ENCODE data around the gene RAVER1. TPM values are rescaled to one million over a fixed set of nuclear protein-coding genes. Genes with fewer than 3 reads are reported as not detected.

Gene RAVER1
- total and polyA plus RNA-seq, 9 of the 15 experiments (the other 6 are each of a cell fraction or from before 2014, with no cell fraction given): 0.06 to 113 (median 7.0) TPM

DNA sequence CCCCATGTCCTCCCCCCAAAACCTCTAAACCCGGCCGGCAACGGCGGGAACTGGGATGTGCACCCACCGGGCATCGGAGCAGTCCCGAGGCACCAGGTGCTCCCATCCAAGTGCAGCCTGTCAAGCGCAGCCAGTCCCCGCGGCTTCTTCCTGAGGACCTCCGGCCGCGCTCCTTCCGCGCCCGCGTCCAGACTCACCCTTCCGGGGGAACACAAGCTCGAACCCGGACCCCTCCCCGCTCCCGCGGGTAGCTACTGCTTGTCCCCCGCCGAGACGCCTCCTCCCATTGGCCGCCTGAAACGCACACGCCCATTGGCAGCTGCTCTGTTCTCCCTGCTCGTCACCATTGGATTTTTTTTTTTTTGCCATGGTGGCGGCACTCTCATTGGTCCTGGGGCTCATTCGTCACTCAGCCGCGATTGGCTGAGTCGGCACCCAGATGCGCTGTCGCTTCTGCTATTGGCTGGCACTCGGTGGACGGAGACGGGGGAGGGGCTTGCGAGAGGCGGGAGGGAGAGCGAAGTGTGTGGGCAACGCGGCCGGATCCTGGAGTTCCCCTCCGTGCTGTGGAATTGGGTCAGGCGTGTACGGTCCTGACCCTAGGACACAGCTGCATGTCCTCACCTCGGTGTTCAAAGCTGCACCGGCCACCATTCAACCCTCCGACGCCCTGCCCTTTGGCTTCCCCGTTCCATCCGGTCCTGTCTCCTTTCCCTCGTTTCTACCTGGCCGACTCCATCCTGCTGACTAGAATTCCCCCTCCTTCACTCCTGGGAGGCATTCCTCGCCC lies 47.2 kb upstream of the RAVER1 start, which contains the start of gene TYK2 (continued):
- TF ChIP-seq HMBOX1 (IDR thresholded peaks at IDR 0.05): no peak
- no peak for TF ChIP-seq ZNF766 (CRISPR knock-in tag; conservative IDR thresholded peaks at IDR 0.05)
- TF ChIP-seq, protein P1, sequence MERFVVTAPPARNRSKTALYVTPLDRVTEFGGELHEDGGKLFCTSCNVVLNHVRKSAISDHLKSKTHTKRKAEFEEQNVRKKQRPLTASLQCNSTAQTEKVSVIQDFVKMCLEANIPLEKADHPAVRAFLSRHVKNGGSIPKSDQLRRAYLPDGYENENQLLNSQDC (CRISPR knock-in tag; IDR thresholded peaks at IDR 0.05): 0 out of 2 replicates have a peak, but pooled peaks have one; percentile 37
- TF ChIP-seq ZC3H11A (IDR thresholded peaks at IDR 0.05; ENCODE audit: low read depth, low read length): no peak
- TF ChIP-seq ZNF512 (tag; IDR thresholded peaks at IDR 0.05): no peak
- no peak for TF ChIP-seq CBX5 (IDR thresholded peaks at IDR 0.05; ENCODE audit: borderline replicate concordance, low read depth)
- TF ChIP-seq, protein P2, sequence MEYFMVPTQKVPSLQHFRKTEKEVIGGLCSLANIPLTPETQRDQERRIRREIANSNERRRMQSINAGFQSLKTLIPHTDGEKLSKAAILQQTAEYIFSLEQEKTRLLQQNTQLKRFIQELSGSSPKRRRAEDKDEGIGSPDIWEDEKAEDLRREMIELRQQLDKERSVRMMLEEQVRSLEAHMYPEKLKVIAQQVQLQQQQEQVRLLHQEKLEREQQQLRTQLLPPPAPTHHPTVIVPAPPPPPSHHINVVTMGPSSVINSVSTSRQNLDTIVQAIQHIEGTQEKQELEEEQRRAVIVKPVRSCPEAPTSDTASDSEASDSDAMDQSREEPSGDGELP (CRISPR knock-in tag; IDR thresholded peaks at IDR 0.05; ENCODE audit: borderline replicate concordance): peak; percentile 83
- TF ChIP-seq SRSF1 (IDR thresholded peaks at IDR 0.05; ENCODE audit: low read depth, low read length): no peak
- no peak for TF ChIP-seq ZSCAN32 (CRISPR knock-in tag; IDR thresholded peaks at IDR 0.05)
- peak; percentile 94 for TF ChIP-seq POLR2G (IDR thresholded peaks at IDR 0.05; ENCODE audit: low read depth, low read length)
- peak; percentile 94 for TF ChIP-seq CREM (IDR thresholded peaks at IDR 0.05; ENCODE audit: low read depth)
- TF ChIP-seq RAD51 (IDR thresholded peaks at IDR 0.05; ENCODE audit: borderline replicate concordance, low read depth): no peak
- TF ChIP-seq PBX2 (CRISPR knock-in tag; IDR thresholded peaks at IDR 0.05; ENCODE audit: low read depth): no peak
- TF ChIP-seq PBX2 (tag; conservative IDR thresholded peaks at IDR 0.05; ENCODE audit: low read depth): no peak
- no peak for TF ChIP-seq MECOM (CRISPR knock-in tag; IDR thresholded peaks at IDR 0.05)
- TF ChIP-seq, protein P3, sequence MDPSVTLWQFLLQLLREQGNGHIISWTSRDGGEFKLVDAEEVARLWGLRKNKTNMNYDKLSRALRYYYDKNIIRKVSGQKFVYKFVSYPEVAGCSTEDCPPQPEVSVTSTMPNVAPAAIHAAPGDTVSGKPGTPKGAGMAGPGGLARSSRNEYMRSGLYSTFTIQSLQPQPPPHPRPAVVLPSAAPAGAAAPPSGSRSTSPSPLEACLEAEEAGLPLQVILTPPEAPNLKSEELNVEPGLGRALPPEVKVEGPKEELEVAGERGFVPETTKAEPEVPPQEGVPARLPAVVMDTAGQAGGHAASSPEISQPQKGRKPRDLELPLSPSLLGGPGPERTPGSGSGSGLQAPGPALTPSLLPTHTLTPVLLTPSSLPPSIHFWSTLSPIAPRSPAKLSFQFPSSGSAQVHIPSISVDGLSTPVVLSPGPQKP (CRISPR knock-in tag; IDR thresholded peaks at IDR 0.05): no peak
- no peak for TF ChIP-seq MED1 (CRISPR knock-in tag; IDR thresholded peaks at IDR 0.05; ENCODE audit: borderline replicate concordance)
- TF ChIP-seq TFAM (CRISPR knock-in tag; conservative IDR thresholded peaks at IDR 0.05): no peak
- TF ChIP-seq WHSC1 (IDR thresholded peaks at IDR 0.05; ENCODE audit: low read length): no peak

Measured in K562 (cell line).